ENCODE data around the gene OPRL1.

The OPRL1 gene

DNA sequence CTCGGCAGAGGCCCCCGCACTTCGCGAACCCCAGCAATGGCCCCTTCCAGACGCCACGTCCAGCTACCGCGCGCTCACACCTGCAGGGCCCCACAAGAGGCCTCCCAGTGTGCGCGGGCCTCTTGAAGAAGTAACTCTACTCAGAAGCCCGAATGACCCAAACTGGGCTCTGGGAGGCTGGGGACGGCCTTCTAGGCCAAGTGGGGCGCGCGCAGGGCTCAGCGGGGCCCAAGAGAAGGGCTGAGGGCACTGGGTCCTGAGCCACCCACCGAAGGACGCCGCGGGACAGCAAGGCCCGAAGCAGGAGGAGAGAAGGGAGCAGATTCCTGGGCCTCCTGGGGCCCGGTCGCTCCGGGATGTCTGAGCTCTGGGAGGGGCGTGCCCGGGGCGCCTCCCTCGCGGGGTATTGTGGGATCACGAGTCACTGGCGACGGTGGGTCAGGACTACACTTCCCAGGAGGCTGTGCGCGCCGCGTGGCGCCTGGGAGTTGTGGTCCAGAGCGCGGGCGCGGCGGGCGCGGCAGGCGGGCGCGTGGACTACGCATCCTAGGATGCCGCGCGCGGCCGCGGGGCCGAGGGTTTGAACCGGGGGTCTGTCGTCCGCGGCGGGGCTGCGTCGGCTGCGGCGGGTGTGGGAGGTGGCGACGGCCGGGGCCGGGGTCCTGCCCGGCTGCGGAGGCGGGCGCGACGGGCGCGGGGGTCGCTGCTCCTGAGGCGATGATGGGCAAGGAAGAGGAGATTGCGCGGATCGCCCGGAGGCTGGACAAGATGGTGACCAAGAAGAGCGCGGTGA, 17.1 kb upstream of the OPRL1 start, which contains the start of gene TCEA2:
Gene TCEA2 (plus strand): TSS at position 603 of the 793 bp plus-strand sequence. CDS start 115 bp downstream, at position 718.
- H3K36me3 Mint-ChIP-seq: no peaks in the 10 kb centered on the region
- no peaks in the 10 kb centered on the region for H3K9me3 Mint-ChIP-seq
- H3K4me3 Mint-ChIP-seq: peak within 1 kb of the TSS; percentile 90
- H3K27me3 Mint-ChIP-seq: no peaks in the 10 kb centered on the region
- H3K4me1 Mint-ChIP-seq: peaks cover 45% of the 10 kb centered on the region
- H3K27ac Mint-ChIP-seq: peak within 1 kb of the TSS; percentile 94

DNA sequence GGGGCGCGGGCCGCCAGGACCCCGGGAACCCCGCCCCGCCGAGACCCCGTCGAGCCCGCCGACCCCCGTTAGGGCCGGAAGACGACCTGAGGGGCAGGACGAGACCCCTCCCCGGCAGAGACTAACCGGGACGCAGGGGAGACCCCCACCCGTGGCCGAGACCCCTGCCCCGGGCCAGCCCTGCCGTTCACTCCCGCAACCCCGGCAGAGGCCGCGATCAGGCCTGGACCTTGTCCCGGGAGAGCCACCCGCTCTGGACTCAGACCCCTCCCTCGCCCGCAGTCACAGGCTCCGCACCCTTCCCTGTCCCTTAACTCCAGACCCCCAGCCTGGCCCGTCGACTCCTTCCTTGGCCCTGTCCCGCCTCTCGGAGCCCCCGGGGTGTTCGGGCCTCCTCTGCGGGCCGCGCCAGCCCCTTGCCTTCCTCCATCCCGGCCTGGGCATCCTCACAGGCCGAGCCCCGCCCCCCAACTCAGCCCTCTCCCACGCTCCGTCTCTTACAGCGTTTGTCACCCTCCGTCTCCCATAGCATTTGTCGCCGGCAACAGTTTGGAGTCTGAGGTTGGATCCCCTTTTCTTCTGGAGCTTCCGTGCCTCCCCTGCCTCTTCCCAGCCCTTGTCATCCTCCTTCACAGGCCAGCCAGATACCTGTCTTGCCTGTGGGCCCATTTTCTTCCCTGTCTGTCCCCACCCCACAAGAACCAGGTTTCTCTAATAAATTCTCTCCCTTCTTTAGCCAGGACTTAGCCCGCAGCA, 16.3 kb upstream of the OPRL1 start:
- H3K4me3 Mint-ChIP-seq: peak overlapping the region; percentile 90
- H3K27ac Mint-ChIP-seq: peak overlapping the region; percentile 94
- H3K4me1 Mint-ChIP-seq: peaks cover 38% of the 10 kb centered on the region
- H3K27me3 Mint-ChIP-seq: no peaks in the 10 kb centered on the region
- H3K9me3 Mint-ChIP-seq: no peaks in the 10 kb centered on the region
- H3K36me3 Mint-ChIP-seq: no peaks in the 10 kb centered on the region

DNA sequence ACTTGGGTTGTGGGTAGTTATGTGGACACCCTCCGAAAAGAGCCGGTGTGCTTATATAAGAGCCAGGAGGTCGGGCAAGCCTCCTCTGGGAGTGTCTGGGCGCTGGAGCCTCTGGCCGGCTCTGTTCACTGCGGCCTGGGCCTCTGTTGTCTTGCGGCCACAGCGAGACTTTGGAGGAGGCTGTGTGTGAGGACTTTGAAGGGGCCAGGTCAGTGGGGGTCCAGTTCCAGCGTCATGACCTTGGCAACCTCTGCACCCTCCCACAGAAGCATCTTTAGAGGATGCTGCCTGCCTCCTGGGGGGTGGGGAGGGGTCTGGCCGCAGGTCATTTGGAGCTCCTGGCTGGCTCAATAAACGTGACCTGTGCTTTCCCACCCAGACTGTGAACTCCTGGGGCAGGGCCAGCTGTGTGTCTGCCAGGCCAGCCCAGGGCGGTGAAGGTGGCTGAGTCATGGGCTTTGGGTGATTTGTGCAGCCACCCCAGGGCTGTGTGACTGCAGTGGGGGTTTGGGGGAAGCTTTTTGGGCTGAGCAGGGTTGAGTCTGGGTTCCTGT, 15.7 kb upstream of the OPRL1 start:
- peak overlapping the region; percentile 94 for H3K27ac Mint-ChIP-seq
- no peaks in the 10 kb centered on the region for H3K36me3 Mint-ChIP-seq
- H3K4me1 Mint-ChIP-seq: peaks cover 36% of the 10 kb centered on the region
- no peaks in the 10 kb centered on the region for H3K9me3 Mint-ChIP-seq
- H3K27me3 Mint-ChIP-seq: no peaks in the 10 kb centered on the region
- H3K4me3 Mint-ChIP-seq: peak overlapping the region; percentile 90

DNA sequence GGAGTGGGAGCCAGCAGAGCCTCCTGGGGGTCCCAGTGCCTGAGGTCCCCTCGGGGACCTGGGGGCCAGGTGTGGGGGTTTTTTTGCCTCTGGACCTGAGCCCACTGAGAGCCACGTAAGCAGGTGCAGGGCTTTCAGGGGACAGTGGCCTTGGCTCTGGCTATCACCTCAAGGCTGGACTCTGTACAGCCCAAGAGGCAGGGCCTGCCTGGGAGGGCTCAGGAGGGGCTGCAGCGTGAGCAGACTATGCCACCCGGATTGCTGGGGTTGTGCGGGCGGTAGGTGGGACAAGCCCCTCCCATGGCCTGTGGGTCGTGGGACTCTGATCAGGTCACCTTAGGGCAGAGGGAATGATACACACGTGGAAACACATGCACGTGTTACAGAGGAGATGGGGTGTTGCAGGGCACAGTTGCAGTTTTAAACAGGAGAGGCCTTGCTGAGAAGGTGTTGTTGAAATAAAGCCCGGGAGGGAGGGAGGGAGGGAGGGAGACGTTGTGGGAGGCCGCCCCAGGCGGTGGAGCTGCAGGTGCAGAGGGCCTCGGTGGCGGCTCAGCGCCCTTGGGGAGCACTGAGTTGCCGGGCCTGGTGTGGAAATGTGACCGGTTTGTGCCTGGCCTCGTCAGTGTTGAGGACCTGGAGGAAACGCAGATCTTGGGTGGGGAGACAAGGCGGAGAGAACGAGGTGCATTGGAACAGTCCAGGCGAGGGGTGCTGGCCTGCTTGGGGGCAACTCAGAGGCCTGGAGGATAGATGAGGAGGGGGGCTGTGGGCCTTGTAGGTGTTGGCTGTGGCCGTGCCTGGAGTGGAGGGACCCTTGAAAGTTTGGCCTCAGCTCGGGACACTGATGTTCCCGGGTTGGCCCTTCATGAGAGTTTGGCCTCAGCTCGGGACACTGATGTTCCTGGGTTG, 14.6 kb upstream of the OPRL1 start:
- H3K36me3 Mint-ChIP-seq: no peaks in the 10 kb centered on the region
- peaks cover 36% of the 10 kb centered on the region for H3K4me1 Mint-ChIP-seq
- no peak overlapping the region for H3K4me3 Mint-ChIP-seq
- H3K9me3 Mint-ChIP-seq: no peaks in the 10 kb centered on the region
- peak overlapping the region; percentile 17 for H3K27ac Mint-ChIP-seq
- no peaks in the 10 kb centered on the region for H3K27me3 Mint-ChIP-seq

DNA sequence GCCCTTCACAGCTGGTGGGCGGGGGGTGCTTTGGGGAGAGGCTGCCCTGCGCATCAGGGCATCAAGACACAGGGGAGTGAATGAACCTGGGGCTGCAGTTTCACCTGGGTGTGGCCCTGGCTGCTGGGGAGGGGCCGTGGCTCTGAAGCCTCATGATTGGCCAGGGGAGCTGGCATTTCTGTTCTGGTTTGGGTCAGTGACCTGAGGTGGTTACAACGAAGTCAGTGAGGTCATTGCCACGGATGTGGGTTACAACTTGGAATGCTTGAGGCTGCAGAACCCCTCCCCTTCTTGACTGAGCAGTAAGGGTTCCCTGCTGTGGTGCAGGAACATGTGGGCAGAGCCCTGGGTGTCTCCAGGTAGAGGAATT, 13.9 kb upstream of the OPRL1 start:
- H3K4me3 Mint-ChIP-seq: peak overlapping the region; percentile 19
- no peaks in the 10 kb centered on the region for H3K9me3 Mint-ChIP-seq
- peak overlapping the region; percentile 30 for H3K27ac Mint-ChIP-seq
- H3K36me3 Mint-ChIP-seq: no peaks in the 10 kb centered on the region
- H3K27me3 Mint-ChIP-seq: no peaks in the 10 kb centered on the region
- H3K4me1 Mint-ChIP-seq: peaks cover 36% of the 10 kb centered on the region

DNA sequence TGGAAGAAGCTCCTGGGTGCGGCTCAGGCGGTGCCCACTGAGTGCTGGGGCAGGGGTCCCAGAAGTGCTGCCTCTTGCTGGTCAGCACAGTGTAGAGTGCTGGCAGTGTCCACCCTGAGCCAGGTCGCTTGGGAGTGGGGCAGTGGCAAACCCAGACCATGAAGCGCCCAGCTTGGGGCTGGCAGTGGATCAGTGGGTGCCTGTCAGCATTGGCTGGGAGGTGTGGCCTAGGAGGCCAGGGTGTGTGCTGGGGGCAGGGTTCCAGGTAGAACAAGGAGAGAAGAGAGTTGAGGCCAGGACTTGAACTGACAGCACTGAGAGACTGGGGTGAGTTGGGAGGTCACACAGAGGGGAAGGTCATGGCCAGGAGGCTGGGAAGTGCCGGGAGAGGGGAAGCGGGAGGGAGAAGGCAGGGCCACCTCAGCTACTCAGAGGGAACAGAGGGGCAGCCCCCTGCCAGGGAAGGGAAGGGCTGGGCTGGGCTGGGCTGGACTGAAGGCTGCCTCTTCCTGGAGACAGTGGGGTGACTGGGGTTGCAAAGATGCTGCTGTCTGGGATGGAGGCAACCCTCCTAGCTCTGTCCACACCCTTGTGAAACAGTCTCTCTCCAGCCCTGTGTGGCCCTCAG, 12.8 kb upstream of the OPRL1 start:
- no peak overlapping the region for H3K4me3 Mint-ChIP-seq
- H3K4me1 Mint-ChIP-seq: peaks cover 36% of the 10 kb centered on the region
- H3K27ac Mint-ChIP-seq: no peak overlapping the region
- H3K36me3 Mint-ChIP-seq: no peaks in the 10 kb centered on the region
- no peaks in the 10 kb centered on the region for H3K9me3 Mint-ChIP-seq
- H3K27me3 Mint-ChIP-seq: no peaks in the 10 kb centered on the region

DNA sequence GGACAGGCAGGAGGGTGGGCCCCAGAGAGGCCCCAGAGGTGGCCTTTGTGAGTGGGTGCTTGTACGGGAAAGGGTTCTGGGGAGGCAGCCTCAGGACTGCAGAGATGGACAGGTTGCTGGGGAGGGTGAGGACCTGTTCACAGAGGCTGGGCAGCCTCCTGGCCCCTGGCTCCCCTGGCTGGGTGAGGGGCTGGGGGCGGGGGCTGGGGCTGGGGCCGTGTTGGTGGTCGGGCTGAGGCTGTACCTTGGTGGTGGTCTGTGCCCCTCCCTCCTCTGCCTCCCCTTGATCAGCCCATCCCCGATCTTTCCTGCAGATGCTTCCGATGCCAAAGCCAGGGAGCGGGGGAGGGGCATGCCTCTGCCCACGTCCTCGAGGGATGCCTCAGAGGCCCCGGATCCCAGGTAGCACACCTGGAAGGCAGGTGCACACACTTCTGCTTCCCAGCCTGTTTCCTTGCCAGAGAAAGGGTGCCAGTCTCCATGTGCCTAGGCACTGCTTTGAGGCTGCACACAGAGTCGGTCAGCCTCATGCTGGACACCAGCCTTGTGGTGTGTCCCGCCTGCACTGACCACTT, 12.1 kb upstream of the OPRL1 start:
- H3K27ac Mint-ChIP-seq: no peak overlapping the region
- no peaks in the 10 kb centered on the region for H3K27me3 Mint-ChIP-seq
- H3K9me3 Mint-ChIP-seq: no peaks in the 10 kb centered on the region
- H3K36me3 Mint-ChIP-seq: no peaks in the 10 kb centered on the region
- H3K4me1 Mint-ChIP-seq: peaks cover 36% of the 10 kb centered on the region
- H3K4me3 Mint-ChIP-seq: no peak overlapping the region

DNA sequence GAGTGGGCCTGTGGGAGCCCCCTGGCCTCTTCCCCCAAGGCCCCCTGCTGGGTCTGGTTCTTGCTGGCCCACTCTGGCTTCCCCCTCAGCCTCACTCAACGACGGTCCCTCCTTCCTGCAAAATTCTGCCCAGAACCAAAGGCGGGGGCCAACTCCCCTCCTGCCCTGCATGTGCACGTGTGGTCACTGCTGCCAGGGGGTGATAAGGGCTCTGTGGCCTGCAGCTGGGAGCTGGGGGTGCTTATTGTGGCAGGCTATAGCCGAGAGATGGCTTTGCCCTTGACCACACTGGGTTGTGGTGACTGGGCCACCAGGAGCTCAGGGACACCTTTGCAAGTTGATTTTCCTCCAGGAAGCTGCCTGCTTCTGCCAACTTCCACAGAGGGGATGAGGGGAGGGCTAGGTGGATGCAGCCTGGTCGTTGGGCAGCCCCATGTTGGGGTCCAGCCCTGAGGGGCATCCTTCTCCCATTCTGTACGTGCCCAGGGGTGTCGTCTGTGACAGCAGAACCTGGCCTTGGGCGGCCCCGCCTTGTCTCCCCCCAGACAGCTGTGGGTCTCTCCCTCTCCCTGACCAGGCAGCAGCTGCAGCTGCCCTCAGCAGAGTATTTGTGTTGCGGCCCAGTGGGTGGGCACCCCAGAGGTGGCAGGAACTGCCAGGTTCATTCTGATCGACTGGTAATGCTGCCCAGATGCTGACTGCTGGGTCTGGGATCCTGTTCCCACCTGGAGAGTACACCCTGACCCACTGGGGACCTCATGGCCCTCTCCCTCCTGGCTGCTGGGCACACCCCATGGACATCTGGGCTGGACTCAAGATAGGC, 11.3 kb upstream of the OPRL1 start:
- H3K27me3 Mint-ChIP-seq: no peaks in the 10 kb centered on the region
- no peaks in the 10 kb centered on the region for H3K9me3 Mint-ChIP-seq
- no peak overlapping the region for H3K27ac Mint-ChIP-seq
- H3K36me3 Mint-ChIP-seq: no peaks in the 10 kb centered on the region
- peaks cover 35% of the 10 kb centered on the region for H3K4me1 Mint-ChIP-seq
- H3K4me3 Mint-ChIP-seq: no peak overlapping the region

DNA sequence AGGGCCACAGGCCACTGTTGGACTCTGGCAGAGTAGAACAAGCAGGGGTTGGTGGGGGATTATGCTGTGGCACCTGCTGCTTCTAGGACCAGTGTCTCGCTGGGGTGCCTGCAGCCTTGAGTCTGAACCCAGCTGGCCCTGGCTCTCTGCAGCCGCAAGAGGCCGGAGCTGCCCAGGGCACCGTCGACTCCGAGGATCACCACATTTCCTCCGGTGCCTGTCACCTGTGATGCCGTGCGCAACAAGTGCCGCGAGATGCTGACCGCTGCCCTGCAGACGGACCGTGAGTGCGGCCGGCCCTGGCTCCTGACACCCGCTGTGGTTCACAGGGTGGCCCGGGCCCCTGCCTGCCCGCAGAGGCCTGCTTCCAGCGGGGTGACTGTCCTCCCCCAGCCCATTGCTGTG, 10.7 kb upstream of the OPRL1 start:
- H3K27me3 Mint-ChIP-seq: no peaks in the 10 kb centered on the region
- H3K4me3 Mint-ChIP-seq: no peak overlapping the region
- no peak overlapping the region for H3K27ac Mint-ChIP-seq
- H3K36me3 Mint-ChIP-seq: no peaks in the 10 kb centered on the region
- no peaks in the 10 kb centered on the region for H3K9me3 Mint-ChIP-seq
- peaks cover 29% of the 10 kb centered on the region for H3K4me1 Mint-ChIP-seq

DNA sequence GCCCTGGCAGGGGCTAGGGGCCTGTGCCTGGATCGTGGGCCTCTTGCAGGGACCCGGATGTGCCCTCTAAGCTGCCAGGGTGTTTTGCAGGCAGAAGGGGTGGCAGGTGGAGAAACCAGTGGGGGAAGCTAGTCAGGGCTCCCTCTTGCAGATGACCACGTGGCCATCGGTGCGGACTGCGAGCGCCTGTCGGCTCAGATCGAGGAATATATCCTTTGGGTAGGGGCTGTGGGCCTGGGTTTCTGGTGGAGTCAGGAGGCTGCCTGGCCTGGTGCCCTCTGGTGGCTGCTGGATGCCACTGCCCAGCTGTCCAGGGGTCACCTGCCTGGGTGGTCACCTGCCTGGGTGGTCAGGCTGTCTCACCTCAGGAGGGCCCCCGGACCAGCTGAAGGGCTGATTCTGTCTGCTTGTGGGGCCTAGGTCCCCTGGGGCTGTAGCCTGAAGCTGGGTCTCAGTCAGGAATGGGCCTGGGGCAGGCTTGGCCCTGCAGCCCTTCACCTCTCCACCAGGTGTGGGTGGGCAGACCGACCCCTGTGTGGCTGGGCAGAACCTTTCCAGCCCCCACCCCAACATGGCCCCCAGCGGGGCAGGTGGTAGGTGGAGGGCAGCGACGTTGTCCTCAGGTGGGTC, 10.2 kb upstream of the OPRL1 start:
- Mint-ChIP-seq H3K4me1 (peaks cover 24% of the 10 kb centered on the region), H3K4me3 (no peak overlapping the region), H3K36me3 (no peaks in the 10 kb centered on the region), H3K27me3 (no peaks in the 10 kb centered on the region), H3K9me3 (no peaks in the 10 kb centered on the region), H3K27ac (no peak overlapping the region)

DNA sequence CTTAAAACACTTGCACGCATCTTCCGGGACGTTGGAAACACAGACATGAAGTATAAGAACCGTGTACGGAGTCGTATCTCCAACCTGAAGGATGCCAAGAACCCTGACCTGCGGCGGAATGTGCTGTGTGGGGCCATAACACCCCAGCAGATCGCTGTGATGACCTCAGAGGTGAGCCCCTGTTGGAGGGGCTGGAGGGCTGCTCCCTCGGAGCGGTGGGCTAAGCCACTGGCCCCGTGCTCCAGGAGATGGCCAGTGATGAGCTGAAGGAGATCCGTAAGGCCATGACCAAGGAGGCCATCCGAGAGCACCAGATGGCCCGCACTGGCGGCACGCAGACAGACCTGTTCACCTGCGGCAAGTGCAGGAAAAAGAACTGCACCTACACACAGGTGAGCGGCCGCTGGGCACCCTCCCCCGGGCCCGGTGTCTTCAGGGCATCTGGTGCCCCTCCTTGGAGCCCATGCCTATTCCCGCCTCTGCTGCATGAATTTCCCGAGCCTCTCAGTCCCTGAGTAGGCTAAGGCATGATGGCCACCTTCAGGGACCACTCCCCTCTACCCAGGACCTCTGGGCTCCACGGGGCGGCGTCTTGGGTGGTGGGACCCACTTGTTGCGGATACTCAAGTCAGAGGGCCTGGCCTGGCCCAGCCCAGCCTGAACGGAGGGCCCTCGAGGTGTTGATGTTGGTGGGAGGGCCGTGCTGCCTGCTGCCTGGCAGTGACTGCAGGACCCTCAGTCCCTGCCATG, 9.5 kb upstream of the OPRL1 start:
- H3K4me1 Mint-ChIP-seq: peaks cover 19% of the 10 kb centered on the region
- H3K36me3 Mint-ChIP-seq: no peaks in the 10 kb centered on the region
- H3K27ac Mint-ChIP-seq: no peak overlapping the region
- no peaks in the 10 kb centered on the region for H3K9me3 Mint-ChIP-seq
- H3K27me3 Mint-ChIP-seq: no peaks in the 10 kb centered on the region
- H3K4me3 Mint-ChIP-seq: no peak overlapping the region

DNA sequence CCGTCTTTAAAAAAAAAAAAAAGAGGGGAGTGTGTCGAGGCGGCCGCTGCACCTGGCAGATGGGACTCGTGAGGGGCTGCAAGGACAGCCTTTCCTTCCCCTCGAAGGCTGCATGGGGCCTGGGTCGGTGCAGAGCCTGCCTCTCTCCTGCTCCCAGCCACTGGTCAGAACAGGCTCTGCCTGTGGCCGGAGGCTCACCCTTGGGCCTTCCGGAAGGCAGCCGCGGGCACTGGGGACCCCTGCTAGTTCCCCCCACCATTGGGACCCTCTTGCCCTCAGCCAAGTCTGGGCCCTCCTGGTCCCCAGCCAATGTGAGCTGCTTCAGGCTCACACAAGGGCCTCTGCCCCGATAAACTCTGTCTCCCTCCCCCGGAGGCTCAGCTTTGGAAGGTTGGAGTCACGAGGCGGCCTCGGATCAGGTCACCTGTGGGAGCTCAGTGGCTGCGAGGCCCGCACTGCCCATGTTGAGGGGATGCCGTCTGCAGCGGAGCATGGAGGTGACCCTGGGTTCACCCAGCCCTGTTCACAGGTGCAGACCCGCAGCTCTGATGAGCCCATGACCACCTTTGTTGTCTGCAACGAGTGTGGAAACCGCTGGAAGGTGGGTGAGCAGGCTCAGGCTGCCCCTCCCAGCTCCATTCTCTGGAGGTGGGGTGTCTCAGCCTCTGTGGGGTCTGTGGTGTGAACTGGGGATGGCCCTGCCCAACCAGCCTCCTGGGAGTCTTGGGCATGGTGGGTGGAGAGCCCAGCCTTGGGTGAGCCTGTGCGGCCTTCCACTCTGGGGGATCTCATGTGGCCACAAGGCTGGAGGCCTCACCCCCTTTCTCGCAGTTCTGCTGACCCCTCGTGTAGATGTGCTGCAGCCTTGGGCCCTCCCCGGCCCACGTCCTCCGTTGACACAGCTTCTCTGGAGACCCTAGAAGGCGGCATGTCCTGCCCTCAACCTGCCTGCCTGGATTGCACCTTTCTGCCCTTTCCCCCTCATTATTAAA, 8.2 kb upstream of the OPRL1 start:
- Mint-ChIP-seq H3K9me3 (no peaks in the 10 kb centered on the region), H3K36me3 (no peaks in the 10 kb centered on the region), H3K4me1 (peaks cover 9% of the 10 kb centered on the region), H3K27ac (peak overlapping the region; percentile 59), H3K27me3 (no peaks in the 10 kb centered on the region), H3K4me3 (no peak overlapping the region)

Measured in activated naive CD4-positive, alpha-beta T cell treated with anti-CD3 and anti-CD28 coated beads, Interleukin-2, amount 50 U/mL, for 24 hours (primary cell).